GM12801 (cell line): ENCODE measurements around the gene HOXA5.

ENCODE experiments used
- TF ChIP-seq, protein P1 (sequence below): IDR thresholded peaks from one replicate; pipeline ENCODE4 v1.5.1; 2011; ENCODE audit warnings: control low read depth; ENCODE audit not compliant: insufficient read length; ENCODE audit errors: extremely low read depth

Gene HOXA5

DNA sequence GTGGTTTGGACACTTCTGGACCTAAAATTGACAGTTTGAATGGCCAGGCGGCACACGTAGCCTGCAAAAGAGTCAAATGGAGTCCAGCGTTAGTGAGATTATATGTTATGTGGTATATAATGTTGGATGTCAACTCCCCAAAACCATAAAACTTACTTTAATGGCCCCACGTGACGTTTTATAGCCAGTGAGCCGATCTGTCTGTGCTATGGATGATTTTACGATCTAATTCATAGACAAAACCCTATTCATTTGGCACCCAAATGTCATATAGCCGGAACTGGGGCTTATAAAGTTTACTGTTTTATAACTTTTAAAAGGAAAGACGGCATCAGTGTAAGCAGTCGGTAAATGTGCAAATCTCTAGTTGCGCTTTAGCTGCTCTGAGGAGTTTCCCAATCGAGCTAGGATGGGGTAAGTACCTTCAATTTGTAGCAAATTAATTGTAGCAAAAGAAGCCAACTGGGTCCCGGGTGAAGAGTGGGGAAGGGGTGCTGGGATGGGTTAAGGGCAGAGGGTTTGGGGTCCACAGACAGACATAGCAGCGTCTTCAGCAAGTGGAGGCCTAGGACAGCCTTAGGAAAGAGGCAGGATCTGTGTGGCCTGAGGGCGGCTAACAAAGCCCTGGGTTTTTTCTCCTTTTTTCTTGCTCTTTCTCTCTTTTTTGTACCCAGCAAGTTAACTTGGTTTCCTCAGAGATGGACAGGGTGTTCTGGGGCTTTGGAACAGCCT lies 3.2 kb downstream of the HOXA5 start:
- TF ChIP-seq, protein P1, sequence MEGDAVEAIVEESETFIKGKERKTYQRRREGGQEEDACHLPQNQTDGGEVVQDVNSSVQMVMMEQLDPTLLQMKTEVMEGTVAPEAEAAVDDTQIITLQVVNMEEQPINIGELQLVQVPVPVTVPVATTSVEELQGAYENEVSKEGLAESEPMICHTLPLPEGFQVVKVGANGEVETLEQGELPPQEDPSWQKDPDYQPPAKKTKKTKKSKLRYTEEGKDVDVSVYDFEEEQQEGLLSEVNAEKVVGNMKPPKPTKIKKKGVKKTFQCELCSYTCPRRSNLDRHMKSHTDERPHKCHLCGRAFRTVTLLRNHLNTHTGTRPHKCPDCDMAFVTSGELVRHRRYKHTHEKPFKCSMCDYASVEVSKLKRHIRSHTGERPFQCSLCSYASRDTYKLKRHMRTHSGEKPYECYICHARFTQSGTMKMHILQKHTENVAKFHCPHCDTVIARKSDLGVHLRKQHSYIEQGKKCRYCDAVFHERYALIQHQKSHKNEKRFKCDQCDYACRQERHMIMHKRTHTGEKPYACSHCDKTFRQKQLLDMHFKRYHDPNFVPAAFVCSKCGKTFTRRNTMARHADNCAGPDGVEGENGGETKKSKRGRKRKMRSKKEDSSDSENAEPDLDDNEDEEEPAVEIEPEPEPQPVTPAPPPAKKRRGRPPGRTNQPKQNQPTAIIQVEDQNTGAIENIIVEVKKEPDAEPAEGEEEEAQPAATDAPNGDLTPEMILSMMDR = no peak

DNA sequence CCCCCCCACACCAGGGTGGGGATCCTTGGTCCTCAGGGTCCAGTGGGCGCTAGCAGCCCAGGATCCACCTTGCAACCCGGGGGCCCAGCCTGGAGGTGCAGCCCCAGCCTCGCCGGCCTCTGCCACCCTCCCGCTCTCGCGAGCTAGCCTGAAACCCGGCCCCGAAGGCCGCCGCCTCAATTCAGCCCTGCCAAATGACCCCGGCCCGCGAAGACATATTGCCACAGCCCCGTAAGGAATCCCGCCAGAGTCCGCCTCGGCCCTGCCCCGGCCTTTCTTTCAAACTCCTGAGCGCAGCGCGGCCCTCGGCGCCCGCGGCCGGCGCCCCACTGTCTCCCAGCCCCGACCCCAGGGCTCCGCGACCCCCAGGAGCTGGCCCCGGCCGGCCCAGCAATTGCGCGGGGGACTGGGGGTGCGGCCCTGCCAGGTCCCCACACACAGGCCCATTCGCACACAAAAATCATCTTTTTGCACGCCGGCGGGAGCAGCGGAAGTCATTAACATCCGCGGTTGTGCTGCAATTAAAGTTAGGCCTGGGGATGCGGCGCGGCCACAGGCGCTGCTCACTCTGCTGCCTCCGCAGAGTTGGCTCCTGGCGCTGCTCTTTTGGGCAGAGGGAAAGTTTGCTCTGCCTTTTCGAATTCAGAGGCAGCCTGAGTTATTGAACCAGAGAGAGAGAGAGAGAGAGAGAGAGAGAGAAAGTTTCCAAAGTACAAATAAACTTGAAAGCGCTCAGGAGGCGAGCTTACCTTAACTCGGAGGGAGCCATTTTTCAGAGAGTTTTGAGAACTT lies 4.0 kb downstream of the HOXA5 start:
- TF ChIP-seq, protein P1 = no peak

DNA sequence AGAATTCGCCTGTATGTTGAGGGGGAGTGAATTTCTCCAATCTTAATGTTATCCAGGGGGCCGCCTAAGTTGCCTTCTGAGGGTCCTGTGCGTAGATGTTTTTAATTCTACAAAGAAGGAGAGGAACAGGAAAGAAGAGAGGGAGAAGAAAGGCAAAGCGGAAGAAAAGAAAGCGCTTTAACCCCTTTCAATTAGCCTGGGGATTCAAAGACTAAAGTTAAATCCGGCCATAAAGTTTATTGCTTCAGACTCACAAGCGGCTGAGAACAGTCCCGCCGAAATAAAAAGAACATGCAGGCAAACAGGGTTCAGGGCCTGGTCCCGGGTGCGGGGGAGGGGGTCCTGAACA lies 4.5 kb downstream of the HOXA5 start:
- TF ChIP-seq, protein P1 = no peak

DNA sequence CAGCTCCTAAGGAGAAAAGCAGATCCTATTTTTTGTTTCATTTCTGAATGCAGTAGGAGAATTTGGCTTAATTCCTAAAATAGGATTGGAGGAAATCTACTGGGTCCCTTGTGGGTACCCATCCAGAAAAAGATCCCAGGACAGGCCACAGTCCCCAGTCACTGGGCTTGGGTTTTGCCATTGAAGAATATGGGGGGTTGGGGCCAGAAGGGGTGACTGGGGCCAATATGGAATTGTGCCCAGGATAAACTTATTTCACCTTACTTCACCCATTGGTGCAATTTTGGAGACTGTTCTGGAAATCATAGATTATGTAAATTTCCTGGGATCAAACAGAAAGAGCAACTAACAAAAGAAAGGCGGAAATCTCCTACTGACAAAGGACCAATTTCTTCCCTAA lies 5.0 kb downstream of the HOXA5 start:
- TF ChIP-seq, protein P1 = no peak

DNA sequence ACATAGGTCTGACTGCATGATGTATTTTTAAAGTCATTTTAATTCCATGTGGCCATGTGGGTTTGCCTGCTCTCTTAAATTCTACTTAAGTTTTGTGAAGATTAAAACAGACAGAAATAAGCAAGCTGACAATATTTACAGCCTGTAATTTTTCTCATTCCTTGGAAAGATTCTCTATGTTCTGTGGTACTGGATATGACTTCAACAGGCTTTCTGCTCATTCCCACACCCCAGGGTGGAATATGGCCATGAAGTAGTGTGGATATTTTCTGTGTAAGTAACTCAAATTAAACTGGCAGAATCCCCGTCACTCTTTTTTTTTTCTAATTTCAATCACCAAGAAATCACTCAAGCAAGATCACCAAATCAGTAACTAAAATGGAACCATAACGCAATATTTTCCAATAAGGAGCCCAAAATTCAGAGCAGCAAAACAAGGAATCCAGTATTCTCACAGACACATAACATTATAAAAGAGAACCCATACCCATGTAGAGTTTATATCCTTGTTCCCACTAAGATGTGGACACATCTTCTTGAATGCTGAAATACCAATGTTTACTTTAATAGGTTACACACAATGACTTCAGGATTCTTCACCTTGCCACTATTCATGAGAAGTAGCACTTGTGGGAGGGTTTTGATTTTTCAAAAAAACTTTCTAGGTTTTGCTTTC lies 5.7 kb downstream of the HOXA5 start:
- TF ChIP-seq, protein P1 = no peak

DNA sequence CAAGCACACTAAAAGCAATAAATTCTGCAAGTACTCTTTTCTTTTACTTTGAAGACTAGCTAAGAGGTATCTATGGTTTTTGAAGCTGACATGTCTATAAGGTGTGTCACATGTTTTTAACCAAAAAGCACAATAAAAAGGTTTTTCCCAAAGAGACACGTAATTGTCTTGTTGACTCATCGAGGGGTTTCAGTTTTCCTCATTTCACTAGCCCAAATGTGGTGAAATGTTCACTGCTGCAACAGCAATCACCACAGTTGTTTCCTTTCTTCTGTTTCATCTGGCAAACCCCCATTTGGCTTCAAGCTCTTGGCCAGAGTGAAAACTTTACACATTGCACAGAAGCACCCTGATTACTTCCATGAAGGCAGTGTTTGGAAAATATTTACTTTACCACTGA lies 9.1 kb downstream of the HOXA5 start:
- TF ChIP-seq, protein P1 = no peak

DNA sequence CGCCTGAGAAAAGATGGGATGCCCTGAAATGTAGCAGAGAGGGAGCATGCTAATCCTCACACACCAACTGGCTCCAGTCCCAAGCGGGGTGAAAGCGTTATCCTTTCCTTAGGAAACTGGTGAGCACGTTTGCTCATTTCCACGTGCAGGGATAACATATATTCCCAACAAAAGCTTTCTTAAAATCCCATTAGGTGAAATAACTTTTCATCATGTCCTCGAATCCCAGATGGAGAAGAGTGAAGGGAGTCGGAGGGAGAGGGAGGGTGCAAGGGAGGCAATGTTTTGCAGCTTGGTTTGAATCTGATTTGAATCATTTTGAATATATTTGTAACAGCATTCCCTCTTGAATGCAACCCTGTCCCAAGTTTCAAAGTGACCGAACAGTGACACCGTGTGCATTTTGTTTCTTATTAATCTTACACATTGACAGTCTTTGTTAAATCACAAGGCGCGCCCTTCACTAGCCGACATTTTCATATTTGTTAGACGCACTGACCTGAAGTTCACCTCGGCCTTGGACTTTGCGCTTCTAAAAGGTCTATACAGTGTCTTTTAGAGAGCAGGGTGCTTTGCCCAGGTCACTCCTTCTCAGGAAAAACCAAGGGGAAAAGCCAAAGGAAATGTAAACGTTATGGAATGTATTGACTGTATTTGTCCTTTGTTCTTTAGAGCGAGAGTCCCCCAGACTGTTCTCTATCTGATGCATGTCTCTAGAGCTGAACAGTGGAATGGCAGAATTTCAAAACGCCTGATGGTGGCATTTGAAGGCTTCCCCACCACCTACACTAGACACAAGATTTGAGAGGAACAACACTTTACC lies 9.9 kb downstream of the HOXA5 start:
- TF ChIP-seq, protein P1 = no peak
